Lung (tissue), 12 donors: ENCODE data around the gene TFCP2L1. TPM values are rescaled to one million over a fixed set of nuclear protein-coding genes. Genes with fewer than 3 reads are reported as not detected.

ENCODE experiments used
- ATAC-seq: fragments of 200-7000 bp; cut with Tn5 transposase; one replicate; pipeline ENCODE4 v1.9.1; 2020; ENCODE audit warnings: moderate number of reproducible peaks; ENCODE audit not compliant: insufficient read depth, low FRiP score
- DNase-seq, 3 donors: peaks; one replicate each; pipeline ENCODE4 v3.0.0-alpha.2; 2013 to 2017
- H3K27ac ChIP-seq, 2 donors: one replicate each; pipeline ENCODE4 v1.5.1; 2013; ENCODE audit warnings: mild to moderate bottlenecking in 2 of 2, moderate library complexity in 2 of 2, control low read depth in 1 of 2, inconsistent platforms in 1 of 2, low read depth in 1 of 2, low read length in 1 of 2
- H3K27me3 ChIP-seq, 3 donors: one replicate each; pipeline ENCODE4 v1.5.1; 2013; ENCODE audit warnings: low read length in 2 of 3; ENCODE audit not compliant: control insufficient read depth in 3 of 3, insufficient read depth in 3 of 3
- H3K36me3 ChIP-seq, 4 donors: one replicate each; pipeline ENCODE4 v1.5.1; 2013; ENCODE audit warnings: low read length in 4 of 4, mild to moderate bottlenecking in 1 of 4, moderate library complexity in 1 of 4; ENCODE audit not compliant: control insufficient read depth in 4 of 4, insufficient read depth in 4 of 4
- H3K4me1 ChIP-seq, 5 donors: one replicate each; pipeline ENCODE4 v1.5.1; 2013; ENCODE audit warnings: low read length in 5 of 5, mild to moderate bottlenecking in 2 of 5, moderate library complexity in 1 of 5; ENCODE audit not compliant: control insufficient read depth in 5 of 5, insufficient read depth in 5 of 5
- H3K4me3 ChIP-seq: one replicate; pipeline ENCODE4 v1.5.1; 2013; ENCODE audit warnings: mild to moderate bottlenecking, control low read depth, moderate library complexity
- H3K9ac ChIP-seq, 2 donors: one replicate each; pipeline ENCODE4 v1.5.1; 2013; ENCODE audit warnings: low read length in 2 of 2, control low read depth in 1 of 2; ENCODE audit not compliant: insufficient read depth in 1 of 2
- H3K9me3 ChIP-seq, 4 donors: one replicate each; pipeline ENCODE4 v1.5.1; 2013; ENCODE audit warnings: low read length in 3 of 4, mild to moderate bottlenecking in 1 of 4, moderate library complexity in 1 of 4; ENCODE audit not compliant: control insufficient read depth in 4 of 4, insufficient read depth in 3 of 4
- WGBS, 2 donors: extraction: QIAGEN DNeasy Blood & Tissue Kit; methylation state at CpG; one replicate each; pipeline ENCODE4 v1.1.7; 2013; 5-methylcytosine and 5-hydroxymethylcytosine counted together
- polyA plus RNA-seq, 2 donors: library from polyadenylated mRNA; stranded (reverse); fragments of 200-250 nt; gene quantifications; one replicate each; pipeline ENCODE4 v1.2.1, GENCODE V29; 2013
- total RNA-seq, 2 donors: library from RNA; depleted of rRNA in 1 of 2; stranded (reverse); fragments of >200 nt in 1 of 2; gene quantifications; one replicate each; pipeline ENCODE4 v1.2.1, GENCODE V29; 2014 to 2021
- TF ChIP-seq, protein P1 (sequence below): IDR thresholded peaks from 2 replicates; pipeline ENCODE4 v1.5.1; 2012; ENCODE audit warnings: mild to moderate bottlenecking; ENCODE audit errors: control extremely low read depth, extremely low read depth
- donor health status: control.
- donor health status: control.
- donor health status: Bipolar disorder and iron deficiency.
- donor health status: healthy.
- donor health status: DM: yes; HTN: yes; CAD: no.

TFCP2L1 gene
- total and polyA plus RNA-seq, 4 donors, result 2.8 to 36.1 (median 6.7) TPM

DNA sequence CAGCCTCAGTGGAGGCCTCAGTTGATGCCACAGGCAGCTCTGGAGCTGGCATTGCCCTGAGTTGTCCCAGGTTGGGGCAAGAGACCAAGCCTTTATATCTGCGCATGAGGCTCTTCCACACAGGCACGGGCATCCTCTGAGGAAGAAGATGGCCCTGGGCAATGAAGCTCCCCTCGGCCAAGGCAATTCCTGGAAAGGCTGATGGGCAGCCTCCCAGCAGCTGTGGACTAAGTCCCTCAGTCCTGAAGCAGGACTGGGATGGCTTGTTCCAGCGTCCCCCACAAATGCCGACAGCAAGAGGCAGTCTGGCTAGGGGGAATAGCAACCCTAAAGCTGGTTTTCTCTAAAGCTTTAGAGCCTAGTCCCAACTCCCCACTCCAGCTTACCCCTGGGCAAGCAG is 90.0 kb downstream of the TFCP2L1 start:
- no peak overlapping the region for H3K27ac ChIP-seq
- TF ChIP-seq, protein P1, sequence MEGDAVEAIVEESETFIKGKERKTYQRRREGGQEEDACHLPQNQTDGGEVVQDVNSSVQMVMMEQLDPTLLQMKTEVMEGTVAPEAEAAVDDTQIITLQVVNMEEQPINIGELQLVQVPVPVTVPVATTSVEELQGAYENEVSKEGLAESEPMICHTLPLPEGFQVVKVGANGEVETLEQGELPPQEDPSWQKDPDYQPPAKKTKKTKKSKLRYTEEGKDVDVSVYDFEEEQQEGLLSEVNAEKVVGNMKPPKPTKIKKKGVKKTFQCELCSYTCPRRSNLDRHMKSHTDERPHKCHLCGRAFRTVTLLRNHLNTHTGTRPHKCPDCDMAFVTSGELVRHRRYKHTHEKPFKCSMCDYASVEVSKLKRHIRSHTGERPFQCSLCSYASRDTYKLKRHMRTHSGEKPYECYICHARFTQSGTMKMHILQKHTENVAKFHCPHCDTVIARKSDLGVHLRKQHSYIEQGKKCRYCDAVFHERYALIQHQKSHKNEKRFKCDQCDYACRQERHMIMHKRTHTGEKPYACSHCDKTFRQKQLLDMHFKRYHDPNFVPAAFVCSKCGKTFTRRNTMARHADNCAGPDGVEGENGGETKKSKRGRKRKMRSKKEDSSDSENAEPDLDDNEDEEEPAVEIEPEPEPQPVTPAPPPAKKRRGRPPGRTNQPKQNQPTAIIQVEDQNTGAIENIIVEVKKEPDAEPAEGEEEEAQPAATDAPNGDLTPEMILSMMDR, result no peak
- peak in 1 of 3 donors; percentile 1 for DNase-seq

DNA sequence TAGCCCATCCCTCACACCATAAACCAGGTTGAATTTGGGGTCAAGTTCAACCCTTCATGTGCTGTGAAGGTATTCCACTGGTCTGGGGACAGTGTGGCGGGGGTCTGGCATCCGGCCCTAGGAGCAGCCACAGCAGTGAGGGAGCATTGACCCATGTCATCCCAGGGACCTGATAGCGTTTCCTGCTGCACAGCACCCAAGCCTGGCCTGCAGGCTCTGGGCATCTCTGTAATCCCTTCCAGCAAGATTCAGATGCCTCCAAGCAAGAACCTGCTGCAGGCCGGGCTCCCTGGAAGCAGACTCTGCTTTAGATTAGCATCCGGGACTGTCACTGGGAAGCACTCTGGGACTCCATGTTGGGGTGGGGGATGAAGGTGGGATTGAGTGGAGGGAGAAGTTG is 90.4 kb downstream of the TFCP2L1 start:
- no peak overlapping the region for H3K27ac ChIP-seq
- H3K9me3 ChIP-seq, result no peaks in the 10 kb centered on the region
- no peaks in the 10 kb centered on the region for H3K27me3 ChIP-seq
- H3K4me3 ChIP-seq, result no peak overlapping the region
- 89 to 91% methylated on average over 5 of the region's 5 CpGs for WGBS, 2 donors
- H3K4me1 ChIP-seq, result peaks cover 0 to 9% (median 0%) of the 10 kb centered on the region in 5 donors
- TF ChIP-seq, protein P1, result no peak
- ATAC-seq (no peak), DNase-seq (peak in 1 of 3 donors; percentile 8)
- H3K9ac ChIP-seq, result no peak overlapping the region
- H3K36me3 ChIP-seq, result no peaks in the 10 kb centered on the region

More for the DNA sequence above, 90.0 kb downstream of the TFCP2L1 start:
- Histone ChIP-seq H3K27me3 (no peaks in the 10 kb centered on the region), H3K9me3 (no peaks in the 10 kb centered on the region), H3K4me1 (peaks cover 0 to 9% (median 0%) of the 10 kb centered on the region in 5 donors), H3K36me3 (no peaks in the 10 kb centered on the region), H3K9ac (no peak overlapping the region), H3K4me3 (no peak overlapping the region)
- 73 to 90% methylated on average over 5 of the region's 5 CpGs for WGBS, 2 donors
- ATAC-seq, result no peak

DNA sequence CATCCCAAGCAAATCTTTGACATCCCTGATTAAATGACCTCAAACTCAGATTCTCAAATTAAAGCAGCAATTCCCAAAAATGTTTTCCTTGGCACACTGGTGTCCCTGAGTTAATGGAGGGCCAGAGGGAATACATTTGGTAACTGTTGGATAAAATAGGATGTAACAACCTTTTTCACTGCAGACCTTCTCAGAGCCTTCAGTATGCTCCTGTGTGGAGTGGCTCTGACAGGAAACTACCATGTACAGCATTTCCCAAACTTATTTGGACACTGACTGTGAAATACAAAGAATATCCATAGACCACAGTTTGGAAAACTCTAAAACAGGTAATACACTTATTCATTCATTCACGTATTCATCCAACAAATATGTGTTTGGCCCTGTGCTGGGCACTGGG is 91.8 kb downstream of the TFCP2L1 start:
- H3K4me1 ChIP-seq, result peaks cover 0 to 6% (median 0%) of the 10 kb centered on the region in 5 donors
- TF ChIP-seq, protein P1, result no peak
- ATAC-seq (no peak), DNase-seq (peak in 1 of 3 donors; percentile 2)
- H3K9me3 ChIP-seq, result no peaks in the 10 kb centered on the region
- H3K4me3 ChIP-seq, result no peak overlapping the region
- no peaks in the 10 kb centered on the region for H3K36me3 ChIP-seq
- H3K27ac ChIP-seq, result no peak overlapping the region
- WGBS, 2 donors, result 95 to 96% methylated on average over 1 of the region's 1 CpG
- H3K9ac ChIP-seq, result no peak overlapping the region
- H3K27me3 ChIP-seq, result no peaks in the 10 kb centered on the region

DNA sequence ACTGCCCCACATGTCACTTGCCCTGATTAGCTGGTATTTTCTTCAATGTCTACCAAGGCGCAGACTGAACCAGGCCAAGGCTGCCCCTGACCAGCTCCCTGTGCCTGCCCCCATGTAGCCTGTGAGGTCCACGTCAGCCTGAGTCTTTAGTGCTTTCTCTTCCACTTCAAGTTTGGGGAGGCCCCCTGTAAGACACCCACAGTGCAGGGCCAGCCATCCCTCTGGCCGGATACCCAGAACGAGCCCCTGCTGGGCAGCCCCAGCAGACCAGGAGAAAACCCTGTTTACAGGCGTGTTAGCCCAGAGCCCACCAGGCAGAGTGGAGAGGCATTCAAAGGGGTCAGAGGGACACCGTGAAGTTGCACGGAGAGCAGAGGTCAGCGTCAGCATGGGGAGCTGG is 92.4 kb downstream of the TFCP2L1 start:
- no peaks in the 10 kb centered on the region for H3K27me3 ChIP-seq
- DNase-seq (peak in 1 of 3 donors; percentile 7), ATAC-seq (no peak)
- WGBS, 2 donors, result 84 to 88% methylated on average over 8 of the region's 8 CpGs
- TF ChIP-seq, protein P1, result no peak
- H3K27ac ChIP-seq, result no peak overlapping the region
- H3K9me3 ChIP-seq, result no peaks in the 10 kb centered on the region
- H3K4me3 ChIP-seq, result no peak overlapping the region
- peaks cover 0 to 6% (median 0%) of the 10 kb centered on the region in 5 donors for H3K4me1 ChIP-seq
- no peaks in the 10 kb centered on the region for H3K36me3 ChIP-seq
- no peak overlapping the region for H3K9ac ChIP-seq
